PC-9 (cell line): ENCODE results near the gene PELI1. TPM values are rescaled to one million over a fixed set of nuclear protein-coding genes. Genes with fewer than 3 reads are reported as not detected.

Experiments used
- BruUV-seq: library from RNA; stranded (reverse); fragments of 400-500 nt; replicated peaks from 2 replicates; lab custom pipeline; 2021; lab: Mats Ljungman, UMichigan
- CTCF ChIA-PET: fragments of 300-600 bp; sonication (Branson Sonifier 250); formaldehyde crosslinking; loops from one replicate; lab custom pipeline; 2022; ENCODE audit warnings: antibody characterized with exemption; lab: Charles Lee
- POLR2A ChIA-PET: fragments of 300-600 bp; sonication (Branson Sonifier 250); formaldehyde crosslinking; loops from one replicate; lab custom pipeline; 2022; ENCODE audit warnings: antibody characterized with exemption; ENCODE audit not compliant: unreplicated experiment; lab: Charles Lee
- DNase-seq, 2 experiments: peaks; one replicate each; pipeline versions ENCODE4 v3.0.0 to v3.0.0-alpha.2; 2015 to 2022; ENCODE audit warnings: mixed read lengths in 1 of 2
- H2AFZ ChIP-seq: fragments of 200-600 bp; sonication (generic); 2 replicates; pipeline ENCODE4 v1.8.1; 2017; ENCODE audit warnings: antibody characterized with exemption
- H3F3A ChIP-seq: fragments of 200-600 bp; sonication (generic); 2 replicates; pipeline ENCODE4 v1.8.1; 2017; ENCODE audit warnings: antibody characterized with exemption, mild to moderate bottlenecking, low read depth; ENCODE audit not compliant: insufficient read depth
- H3K27ac ChIP-seq: fragments of 200-600 bp; sonication (generic); 2 replicates; pipeline ENCODE4 v1.6.1; 2016; ENCODE audit warnings: mixed run types
- H3K27me3 ChIP-seq: fragments of 200-600 bp; sonication (generic); 2 replicates; pipeline ENCODE4 v1.6.1; 2016; ENCODE audit warnings: low read depth, mixed run types; ENCODE audit not compliant: insufficient read depth
- H3K36me3 ChIP-seq: fragments of 200-600 bp; sonication (generic); 2 replicates; pipeline ENCODE4 v1.6.1; 2016; ENCODE audit warnings: low read depth, mixed run types
- H3K4me1 ChIP-seq: fragments of 200-600 bp; sonication (generic); replicated peaks from 2 replicates; pipeline ENCODE4 v1.6.1; 2016; ENCODE audit warnings: mixed run types; ENCODE audit not compliant: insufficient read depth
- H3K4me2 ChIP-seq: fragments of 200-600 bp; sonication (generic); 2 replicates; pipeline ENCODE4 v1.6.1; 2017; ENCODE audit warnings: mixed run types
- H3K4me3 ChIP-seq: fragments of 200-600 bp; sonication (generic); 2 replicates; pipeline ENCODE4 v1.6.1; 2016; ENCODE audit warnings: mixed run types
- H3K79me2 ChIP-seq: fragments of 200-600 bp; sonication (generic); 2 replicates; pipeline ENCODE4 v1.6.1; 2017; ENCODE audit warnings: low read depth, mixed run types
- H3K9me2 ChIP-seq: fragments of 200-600 bp; sonication (generic); 2 replicates; pipeline ENCODE4 v1.8.1; 2017; ENCODE audit warnings: mild to moderate bottlenecking; ENCODE audit not compliant: insufficient read depth
- H3K9me3 ChIP-seq: fragments of 200-600 bp; sonication (generic); 2 replicates; pipeline ENCODE4 v1.8.1; 2016; ENCODE audit warnings: low read depth; ENCODE audit not compliant: insufficient read depth
- H4K20me1 ChIP-seq: fragments of 200-600 bp; sonication (generic); 2 replicates; pipeline ENCODE4 v1.8.1; 2017; ENCODE audit not compliant: insufficient read depth
- EZH2 ChIP-seq: fragments of 200-600 bp; sonication (generic); IDR thresholded peaks from 2 replicates; pipeline ENCODE4 v1.8.0; 2017; ENCODE audit warnings: antibody characterized with exemption, low read depth
- intact Hi-C: fragments of 100-400 bp; cut with micrococcal nuclease; formaldehyde crosslinking; loops from one replicate; pipeline ENCODE4 v1.10.0; 2022; ENCODE audit not compliant: unreplicated experiment
- total RNA-seq: library from RNA; stranded (reverse); gene quantifications from 2 replicates; pipeline ENCODE4 v1.2.3, GENCODE V29; 2021
- TF ChIP-seq, protein P1 (sequence below): fragments of 200-600 bp; sonication (generic); conservative IDR thresholded peaks from 2 replicates; pipeline ENCODE4 v1.6.1; 2017; ENCODE audit warnings: mixed run types, antibody characterized with exemption, mild to moderate bottlenecking, moderate library complexity

PELI1 gene
- total RNA-seq, 1 experiment from 2014 or later = 32.6 TPM

DNA sequence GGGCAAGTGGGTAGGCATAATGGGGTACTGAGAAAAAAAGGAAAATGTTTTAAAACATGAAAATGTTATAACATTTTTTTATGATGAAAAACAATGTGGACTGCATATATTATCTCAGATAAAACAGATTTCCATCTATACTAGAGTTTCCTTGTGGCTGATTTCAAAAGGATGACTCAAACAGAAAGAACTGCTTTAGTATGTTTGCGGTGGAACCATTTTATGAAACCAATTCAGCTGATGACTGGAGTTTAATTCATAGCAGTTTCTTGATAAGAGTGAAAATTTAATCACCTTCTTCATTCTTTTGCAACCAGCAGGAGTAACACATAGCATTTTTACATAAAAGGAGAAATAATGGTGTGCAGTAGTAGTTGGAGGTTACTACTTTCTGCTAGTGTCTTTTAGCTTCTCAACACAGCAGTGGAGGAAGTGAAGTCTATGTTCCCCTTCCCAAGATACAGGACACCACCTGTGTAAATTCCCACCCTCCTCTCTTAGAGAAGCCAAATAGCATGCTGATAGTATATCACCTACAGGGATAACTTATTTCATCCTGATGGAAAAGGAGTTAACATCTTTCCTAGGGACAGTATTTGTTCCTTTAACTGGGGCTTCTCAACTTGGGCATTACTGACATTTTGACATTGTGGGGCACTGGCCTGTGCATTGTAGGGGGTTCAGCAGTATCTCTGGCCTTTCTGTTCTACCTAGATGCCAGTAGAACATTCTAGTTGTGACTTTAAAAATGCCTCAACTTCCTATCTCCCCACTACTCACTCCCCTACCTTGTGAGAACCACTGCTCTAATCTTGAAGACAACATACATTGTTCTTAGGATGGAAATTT, 29.9 kb downstream of the PELI1 start:
- ChIA-PET CTCF (no interaction called here), POLR2A (interaction anchor here (0.6 kb wide), 1 partner anchor 411 kb away, joined by 3 read pairs; no protein-coding TSS in a partner anchor)
- H3K79me2 ChIP-seq = peaks cover 6% of the 10 kb centered on the region; the same call in 1 of the 2 replicates
- 0 out of 2 replicates have a peak, but pooled peaks cover 11% of the 10 kb centered on the region for H3F3A ChIP-seq
- H4K20me1 ChIP-seq = no peaks in the 10 kb centered on the region
- peak overlapping the region; percentile 39 for H3K4me2 ChIP-seq
- BruUV-seq = no TSS peak
- H3K36me3 ChIP-seq = no peaks in the 10 kb centered on the region
- H3K9me2 ChIP-seq = no peaks in the 10 kb centered on the region
- peak in 1 of 2 experiments; percentile 83 for DNase-seq
- peaks cover 25% of the 10 kb centered on the region for H3K4me1 ChIP-seq
- peak overlapping the region; percentile 62 for H3K27ac ChIP-seq
- H3K27me3 ChIP-seq = no peaks in the 10 kb centered on the region
- TF ChIP-seq, protein P1, sequence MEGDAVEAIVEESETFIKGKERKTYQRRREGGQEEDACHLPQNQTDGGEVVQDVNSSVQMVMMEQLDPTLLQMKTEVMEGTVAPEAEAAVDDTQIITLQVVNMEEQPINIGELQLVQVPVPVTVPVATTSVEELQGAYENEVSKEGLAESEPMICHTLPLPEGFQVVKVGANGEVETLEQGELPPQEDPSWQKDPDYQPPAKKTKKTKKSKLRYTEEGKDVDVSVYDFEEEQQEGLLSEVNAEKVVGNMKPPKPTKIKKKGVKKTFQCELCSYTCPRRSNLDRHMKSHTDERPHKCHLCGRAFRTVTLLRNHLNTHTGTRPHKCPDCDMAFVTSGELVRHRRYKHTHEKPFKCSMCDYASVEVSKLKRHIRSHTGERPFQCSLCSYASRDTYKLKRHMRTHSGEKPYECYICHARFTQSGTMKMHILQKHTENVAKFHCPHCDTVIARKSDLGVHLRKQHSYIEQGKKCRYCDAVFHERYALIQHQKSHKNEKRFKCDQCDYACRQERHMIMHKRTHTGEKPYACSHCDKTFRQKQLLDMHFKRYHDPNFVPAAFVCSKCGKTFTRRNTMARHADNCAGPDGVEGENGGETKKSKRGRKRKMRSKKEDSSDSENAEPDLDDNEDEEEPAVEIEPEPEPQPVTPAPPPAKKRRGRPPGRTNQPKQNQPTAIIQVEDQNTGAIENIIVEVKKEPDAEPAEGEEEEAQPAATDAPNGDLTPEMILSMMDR = no peak
- TF ChIP-seq EZH2 = no peak
- H3K9me3 ChIP-seq = no peaks in the 10 kb centered on the region
- no peak overlapping the region for H3K4me3 ChIP-seq
- no peak overlapping the region for H2AFZ ChIP-seq
- intact Hi-C loops = loop anchor here (1.0 kb wide), 1 partner anchor 163 kb away; no protein-coding TSS in a partner anchor

DNA sequence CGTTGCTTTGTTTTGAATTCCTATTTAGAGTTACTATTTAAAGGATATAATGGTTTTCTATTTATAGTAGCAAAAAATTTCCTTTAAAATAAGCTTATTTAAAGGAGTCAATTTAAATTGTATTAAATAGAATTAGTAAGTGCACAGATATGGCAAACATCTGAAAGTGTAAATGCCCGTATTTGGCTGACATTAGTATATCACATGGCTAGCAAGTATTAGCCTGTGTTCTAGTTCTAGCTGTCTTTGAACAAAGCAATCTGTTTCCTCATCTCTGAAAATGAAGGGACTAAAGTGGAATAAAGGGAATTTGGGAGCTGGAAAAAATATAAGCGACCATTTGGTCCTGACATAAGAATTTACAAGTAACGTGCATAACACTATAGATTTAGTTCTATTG, 32.2 kb downstream of the PELI1 start:
- peaks cover 25% of the 10 kb centered on the region for H3K4me1 ChIP-seq
- H3K4me2 ChIP-seq = no peak overlapping the region
- H3K4me3 ChIP-seq = no peak overlapping the region
- 0 out of 2 replicates have a peak, but pooled peaks cover 6% of the 10 kb centered on the region for H3K79me2 ChIP-seq
- ChIA-PET POLR2A (interaction anchor here (0.7 kb wide), 1 partner anchor 92 kb away, joined by 9 read pairs; no protein-coding TSS in a partner anchor), CTCF (no interaction called here)
- no peaks in the 10 kb centered on the region for H3K9me2 ChIP-seq
- no peaks in the 10 kb centered on the region for H3K27me3 ChIP-seq
- no peak for DNase-seq
- intact Hi-C loops = no loop called here
- H3K36me3 ChIP-seq = no peaks in the 10 kb centered on the region
- H4K20me1 ChIP-seq = no peaks in the 10 kb centered on the region
- no peak overlapping the region for H2AFZ ChIP-seq
- no TSS peak for BruUV-seq
- H3F3A ChIP-seq = 0 out of 2 replicates have a peak, but pooled peaks cover 11% of the 10 kb centered on the region
- TF ChIP-seq, protein P1 = no peak
- TF ChIP-seq EZH2 = no peak
- no peaks in the 10 kb centered on the region for H3K9me3 ChIP-seq
- H3K27ac ChIP-seq = no peak overlapping the region

DNA sequence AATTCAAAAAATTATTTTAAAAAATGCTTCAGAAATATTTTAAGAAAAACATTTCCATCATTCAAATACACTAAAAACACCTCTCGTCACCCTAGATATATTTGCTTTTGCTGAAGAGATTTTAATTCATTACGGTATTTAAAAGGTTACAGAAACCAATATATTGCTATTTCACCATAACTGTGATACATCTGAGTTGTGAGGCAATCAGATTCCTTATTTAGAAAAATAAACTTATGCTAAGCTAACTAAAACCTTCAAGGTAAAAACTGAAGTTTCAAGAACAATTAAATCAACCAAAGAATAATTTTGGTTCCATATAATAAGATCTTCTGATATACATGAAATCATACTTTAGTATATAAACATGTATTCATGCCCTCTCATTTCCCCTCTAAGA, 32.8 kb downstream of the PELI1 start:
- intact Hi-C loops = no loop called here
- TF ChIP-seq, protein P1 = no peak
- no peak for TF ChIP-seq EZH2

More for the DNA sequence above, 32.8 kb downstream of the PELI1 start:
- no peaks in the 10 kb centered on the region for H3K36me3 ChIP-seq
- no peak overlapping the region for H2AFZ ChIP-seq
- BruUV-seq = no TSS peak
- no peaks in the 10 kb centered on the region for H3K27me3 ChIP-seq
- CTCF ChIA-PET = no interaction called here
- H3F3A ChIP-seq = 0 out of 2 replicates have a peak, but pooled peaks cover 10% of the 10 kb centered on the region
- no peak overlapping the region for H3K4me3 ChIP-seq
- H4K20me1 ChIP-seq = no peaks in the 10 kb centered on the region
- H3K27ac ChIP-seq = no peak overlapping the region
- POLR2A ChIA-PET = no interaction called here
- H3K4me1 ChIP-seq = peaks cover 25% of the 10 kb centered on the region
- H3K9me3 ChIP-seq = no peaks in the 10 kb centered on the region
- no peak for DNase-seq
- H3K4me2 ChIP-seq = no peak overlapping the region
- 0 out of 2 replicates have a peak, but pooled peaks cover 6% of the 10 kb centered on the region for H3K79me2 ChIP-seq
- H3K9me2 ChIP-seq = no peaks in the 10 kb centered on the region
